MM.1S (cell line): ENCODE measurements around the gene PRCP.

ENCODE experiments used
- DNase-seq: peaks from one replicate; pipeline ENCODE4 v3.0.0-alpha.2; 2015
- H2AFZ ChIP-seq: fragments of 300-600 bp; sonication (generic); 2 replicates; pipeline ENCODE4 v1.6.0; 2016; ENCODE audit warnings: antibody characterized with exemption, low read length
- H3F3A ChIP-seq: fragments of 300-600 bp; sonication (generic); 2 replicates; pipeline ENCODE4 v1.6.1; 2016; ENCODE audit warnings: mild to moderate bottlenecking, antibody characterized with exemption, low read length, moderate library complexity, mixed read lengths; ENCODE audit not compliant: insufficient read depth
- H3K27ac ChIP-seq: fragments of 300-600 bp; sonication (generic); 2 replicates; pipeline ENCODE4 v1.5.1; 2016; ENCODE audit warnings: mild to moderate bottlenecking, low read length
- H3K27me3 ChIP-seq: fragments of 300-600 bp; sonication (generic); replicated peaks from 2 replicates; pipeline ENCODE4 v1.6.0; 2016; ENCODE audit warnings: low read length; ENCODE audit not compliant: insufficient read depth
- H3K36me3 ChIP-seq: fragments of 300-600 bp; sonication (generic); replicated peaks from 2 replicates; pipeline ENCODE4 v1.6.1; 2016; ENCODE audit warnings: mild to moderate bottlenecking, low read length, mixed read lengths; ENCODE audit not compliant: insufficient read depth
- H3K4me1 ChIP-seq: fragments of 300-600 bp; sonication (generic); 2 replicates; pipeline ENCODE4 v1.6.1; 2016; ENCODE audit warnings: low read length, mixed read lengths
- H3K4me2 ChIP-seq: fragments of 300-600 bp; sonication (generic); 2 replicates; pipeline ENCODE4 v1.6.0; 2016; ENCODE audit warnings: low read depth, low read length
- H3K4me3 ChIP-seq: fragments of 300-600 bp; sonication (generic); 2 replicates; pipeline ENCODE4 v1.5.1; 2016; ENCODE audit warnings: low read length, mixed read lengths
- H3K79me2 ChIP-seq: fragments of 300-600 bp; sonication (generic); 2 replicates; pipeline ENCODE4 v1.6.1; 2016; ENCODE audit warnings: mixed run types, low read length, mixed read lengths
- H3K9ac ChIP-seq: fragments of 300-600 bp; sonication (generic); 2 replicates; pipeline ENCODE4 v1.6.1; 2016; ENCODE audit warnings: low read length, mixed read lengths
- H3K9me2 ChIP-seq: fragments of 300-600 bp; sonication (generic); replicated peaks from 2 replicates; pipeline ENCODE4 v1.6.1; 2016; ENCODE audit warnings: mild to moderate bottlenecking, low read length, mixed read lengths; ENCODE audit not compliant: insufficient read depth
- H3K9me3 ChIP-seq: fragments of 300-600 bp; sonication (generic); replicated peaks from 2 replicates; pipeline ENCODE4 v1.6.1; 2016; ENCODE audit warnings: mild to moderate bottlenecking, low read length, mixed read lengths; ENCODE audit not compliant: insufficient read depth
- H4K20me1 ChIP-seq: fragments of 300-600 bp; sonication (generic); 2 replicates; pipeline ENCODE4 v1.6.1; 2016; ENCODE audit warnings: mild to moderate bottlenecking, low read length, moderate library complexity, mixed read lengths; ENCODE audit not compliant: insufficient read depth
- EZH2 ChIP-seq: fragments of 300-600 bp; sonication (generic); optimal IDR thresholded peaks from 2 replicates; pipeline ENCODE3; 2017; ENCODE audit warnings: low read depth, mild to moderate bottlenecking, antibody characterized with exemption, low read length, mixed read lengths
- EZH2phosphoT487 ChIP-seq: fragments of 300-600 bp; sonication (generic); IDR thresholded peaks from 2 replicates; pipeline ENCODE4 v1.6.1; 2018; ENCODE audit warnings: antibody characterized with exemption, low read length
- TF ChIP-seq, protein P1 (sequence below): fragments of 300-600 bp; sonication (generic); IDR thresholded peaks from 2 replicates; pipeline ENCODE4 v1.5.1; 2016; ENCODE audit warnings: antibody characterized with exemption, low read length, mixed read lengths

Gene PRCP

DNA sequence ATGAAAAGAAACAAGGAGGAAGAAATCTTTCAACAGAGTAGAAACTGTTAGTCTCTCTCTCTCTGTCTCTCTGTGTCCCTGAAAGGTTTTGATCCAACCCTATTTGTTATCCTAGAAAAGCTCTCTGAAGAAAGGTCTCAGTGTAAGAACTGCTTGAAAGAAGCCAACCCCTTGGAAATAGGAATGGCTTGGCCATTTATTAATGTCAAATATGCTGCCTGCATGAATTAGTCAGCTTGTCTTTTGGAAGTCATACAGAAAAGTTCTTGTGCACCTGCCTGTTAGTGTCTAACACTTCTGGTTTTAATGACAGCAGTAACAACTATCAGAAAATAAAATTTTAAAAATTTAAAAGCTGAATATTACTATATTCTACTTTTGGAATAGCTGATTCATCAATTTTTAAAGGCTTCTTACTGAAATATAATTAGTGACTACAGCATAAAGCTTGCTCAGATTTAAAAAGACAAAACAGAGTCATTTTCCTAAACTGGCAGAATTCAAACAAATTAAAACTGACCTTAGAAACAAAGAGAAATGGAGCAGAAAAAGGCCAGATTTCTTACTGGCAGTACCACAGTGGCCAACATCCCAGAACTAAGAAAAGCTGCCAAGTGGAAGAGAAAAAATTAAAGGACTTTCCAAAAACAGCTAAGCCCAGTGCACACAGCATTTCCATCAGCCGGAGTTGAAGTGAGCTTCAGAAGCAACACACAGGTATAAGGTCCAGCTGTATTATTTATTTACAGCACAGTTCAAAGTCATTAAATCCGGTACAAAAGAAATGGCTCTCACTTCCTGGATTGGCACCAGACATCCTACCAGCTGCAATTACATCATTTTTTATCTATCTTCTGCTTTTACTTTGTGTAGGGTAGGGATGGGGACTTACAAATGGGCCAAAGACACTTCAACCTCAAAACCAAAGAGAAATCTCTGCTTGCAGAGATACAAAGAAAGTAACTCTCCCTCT, 76.3 kb downstream of the PRCP start:
- Histone ChIP-seq H3K4me3 (no peak overlapping the region), H3K9me3 (no peaks in the 10 kb centered on the region), H3K27me3 (no peaks in the 10 kb centered on the region), H3K9me2 (no peaks in the 10 kb centered on the region), H3K4me1 (0 out of 2 replicates have a peak, but pooled peaks cover 4% of the 10 kb centered on the region), H3K36me3 (no peaks in the 10 kb centered on the region), H3K27ac (no peak overlapping the region), H3F3A (no peaks in the 10 kb centered on the region), H2AFZ (no peak overlapping the region), H3K79me2 (no peaks in the 10 kb centered on the region), H4K20me1 (no peaks in the 10 kb centered on the region), H3K9ac (no peak overlapping the region), H3K4me2 (no peak overlapping the region)
- DNase-seq = no peak
- TF ChIP-seq, protein P1, sequence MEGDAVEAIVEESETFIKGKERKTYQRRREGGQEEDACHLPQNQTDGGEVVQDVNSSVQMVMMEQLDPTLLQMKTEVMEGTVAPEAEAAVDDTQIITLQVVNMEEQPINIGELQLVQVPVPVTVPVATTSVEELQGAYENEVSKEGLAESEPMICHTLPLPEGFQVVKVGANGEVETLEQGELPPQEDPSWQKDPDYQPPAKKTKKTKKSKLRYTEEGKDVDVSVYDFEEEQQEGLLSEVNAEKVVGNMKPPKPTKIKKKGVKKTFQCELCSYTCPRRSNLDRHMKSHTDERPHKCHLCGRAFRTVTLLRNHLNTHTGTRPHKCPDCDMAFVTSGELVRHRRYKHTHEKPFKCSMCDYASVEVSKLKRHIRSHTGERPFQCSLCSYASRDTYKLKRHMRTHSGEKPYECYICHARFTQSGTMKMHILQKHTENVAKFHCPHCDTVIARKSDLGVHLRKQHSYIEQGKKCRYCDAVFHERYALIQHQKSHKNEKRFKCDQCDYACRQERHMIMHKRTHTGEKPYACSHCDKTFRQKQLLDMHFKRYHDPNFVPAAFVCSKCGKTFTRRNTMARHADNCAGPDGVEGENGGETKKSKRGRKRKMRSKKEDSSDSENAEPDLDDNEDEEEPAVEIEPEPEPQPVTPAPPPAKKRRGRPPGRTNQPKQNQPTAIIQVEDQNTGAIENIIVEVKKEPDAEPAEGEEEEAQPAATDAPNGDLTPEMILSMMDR = no peak
- no peak for TF ChIP-seq EZH2
- no peak for TF ChIP-seq EZH2phosphoT487

DNA sequence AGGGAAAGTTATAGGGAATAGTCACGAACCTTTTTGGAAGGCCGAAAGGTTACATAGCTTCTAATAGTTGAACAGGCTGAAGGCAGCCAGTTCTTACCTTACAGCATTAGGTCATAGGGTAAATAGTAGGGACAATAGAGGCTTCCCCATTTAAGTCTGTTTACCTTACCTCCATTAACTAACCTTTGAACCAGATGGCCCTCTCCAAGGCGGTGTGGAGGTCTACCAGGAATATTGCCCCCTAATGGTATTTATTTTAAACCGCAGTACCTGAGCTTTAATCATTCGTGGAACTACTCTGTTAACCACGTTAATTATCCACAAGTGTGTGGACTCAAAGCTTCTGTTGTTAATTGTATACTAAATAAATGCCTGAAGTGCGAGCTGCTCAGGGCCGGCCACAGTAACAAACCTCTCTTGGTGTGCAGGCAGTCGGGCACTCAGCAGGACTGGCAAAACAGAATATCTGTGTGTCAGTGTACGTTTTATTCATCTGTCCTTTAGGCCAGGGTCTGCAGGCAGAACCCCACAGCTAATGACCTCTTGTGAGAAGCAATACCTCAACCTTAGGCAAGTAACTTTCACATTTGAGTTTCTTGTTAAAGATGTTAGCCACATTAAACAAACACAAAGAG, 81.7 kb downstream of the PRCP start:
- Histone ChIP-seq H3K27ac (no peak overlapping the region), H3K4me3 (no peak overlapping the region), H3K9ac (no peak overlapping the region), H3K27me3 (no peaks in the 10 kb centered on the region), H3K9me2 (no peaks in the 10 kb centered on the region), H3K4me1 (no peaks in the 10 kb centered on the region), H4K20me1 (no peaks in the 10 kb centered on the region), H3K36me3 (no peaks in the 10 kb centered on the region), H2AFZ (no peak overlapping the region), H3K79me2 (no peaks in the 10 kb centered on the region), H3K9me3 (no peaks in the 10 kb centered on the region), H3F3A (no peaks in the 10 kb centered on the region), H3K4me2 (no peak overlapping the region)
- TF ChIP-seq EZH2 (no peak), EZH2phosphoT487 (no peak)
- TF ChIP-seq, protein P1 = no peak
- no peak for DNase-seq

DNA sequence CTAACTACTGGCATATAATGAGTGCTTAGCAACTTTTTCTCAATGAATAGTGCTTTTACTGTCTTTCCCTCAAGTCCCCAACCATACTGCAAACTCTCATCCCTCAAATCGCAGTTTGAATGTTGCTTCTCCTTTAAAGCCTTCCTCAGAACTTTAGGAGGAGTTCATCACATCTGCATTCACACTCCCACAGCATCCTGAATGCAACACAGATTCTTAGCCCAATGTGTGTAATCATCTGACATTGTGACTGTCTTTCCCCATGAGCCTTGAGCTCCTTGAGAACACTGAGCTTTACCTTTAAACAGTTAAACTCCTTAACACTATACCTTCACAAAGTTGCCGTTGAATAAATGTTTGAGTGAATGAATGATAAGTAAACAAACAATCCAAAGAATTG, 84.8 kb downstream of the PRCP start:
- Histone ChIP-seq H3K4me3 (no peak overlapping the region), H2AFZ (no peak overlapping the region), H3K79me2 (no peaks in the 10 kb centered on the region), H3K9me3 (no peaks in the 10 kb centered on the region), H3K9ac (no peak overlapping the region), H3K9me2 (no peaks in the 10 kb centered on the region), H3K36me3 (no peaks in the 10 kb centered on the region), H3K27ac (no peak overlapping the region), H4K20me1 (no peaks in the 10 kb centered on the region), H3K27me3 (no peaks in the 10 kb centered on the region), H3K4me2 (no peak overlapping the region), H3F3A (no peaks in the 10 kb centered on the region), H3K4me1 (no peaks in the 10 kb centered on the region)
- DNase-seq = no peak
- TF ChIP-seq EZH2phosphoT487 (no peak), EZH2 (no peak)
- TF ChIP-seq, protein P1 = no peak
